IgD-negative memory B cell (primary cell): ENCODE measurements around the gene EIF1. TPM values are rescaled to one million over a fixed set of nuclear protein-coding genes. Genes with fewer than 3 reads are reported as not detected.

Source experiments
- H3K27ac Mint-ChIP-seq, 3 donors: one replicate each; pipeline ENCODE4 v1.8.0; 2020 to 2022; ENCODE audit warnings: mild to moderate bottlenecking in 3 of 3, mixed read lengths in 3 of 3, moderate library complexity in 1 of 3
- H3K27me3 Mint-ChIP-seq: one replicate; pipeline ENCODE4 v1.8.0; 2021; ENCODE audit warnings: mixed read lengths
- H3K36me3 Mint-ChIP-seq: one replicate; pipeline ENCODE4 v1.8.0; 2020; ENCODE audit warnings: mild to moderate bottlenecking, mixed read lengths
- H3K4me1 Mint-ChIP-seq, 3 donors: one replicate each; pipeline ENCODE4 v1.8.0; 2020 to 2022; ENCODE audit warnings: mixed read lengths in 3 of 3, mild to moderate bottlenecking in 1 of 3
- H3K4me3 Mint-ChIP-seq, 4 donors: one replicate each; pipeline ENCODE4 v1.8.0; 2020 to 2022; ENCODE audit warnings: mild to moderate bottlenecking in 4 of 4, mixed read lengths in 4 of 4, moderate library complexity in 3 of 4
- H3K9me3 Mint-ChIP-seq, 3 donors: one replicate each; pipeline ENCODE4 v1.8.0; 2020 to 2021; ENCODE audit warnings: mixed read lengths in 3 of 3, mild to moderate bottlenecking in 1 of 3
- polyA plus RNA-seq: library from polyadenylated mRNA; unstranded; fragments of 300-500 nt; fragmentation: Illumina TruSeq; gene quantifications from one replicate; pipeline ENCODE4 v1.2.3, GENCODE V29; 2021

EIF1 gene
- polyA plus RNA-seq, 1 donor from 2014 or later, result 1,505 TPM

GRCh38 chr17:41724476-41725050, 35.9 kb downstream of the EIF1 start:
- no peaks in the 10 kb centered on the region for H3K9me3 Mint-ChIP-seq
- H3K27me3 Mint-ChIP-seq, result peaks cover 7% of the 10 kb centered on the region
- H3K36me3 Mint-ChIP-seq, result no peaks in the 10 kb centered on the region
- H3K4me3 Mint-ChIP-seq, result no peak overlapping the region
- H3K27ac Mint-ChIP-seq, result no peak overlapping the region
- H3K4me1 Mint-ChIP-seq, result peaks cover 0 to 5% (median 3%) of the 10 kb centered on the region in 3 donors

DNA sequence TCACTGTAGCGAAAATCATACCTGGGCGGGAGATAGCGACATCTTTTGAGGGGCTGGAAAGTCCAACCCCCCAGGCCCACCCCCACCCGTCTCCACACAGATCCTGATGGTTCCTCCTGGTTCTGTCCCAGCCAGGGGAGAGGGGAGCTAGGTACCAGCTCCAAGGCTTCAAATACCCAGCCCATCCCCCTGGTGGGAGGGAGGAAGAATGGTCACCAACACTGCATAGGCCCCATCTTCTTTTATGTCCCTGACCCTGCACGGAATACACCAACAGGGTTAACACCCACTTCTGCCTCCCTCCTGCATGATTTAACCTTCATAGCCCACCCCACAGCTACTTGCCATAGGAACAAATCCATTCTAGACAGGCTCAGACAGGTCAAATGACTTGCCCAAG, 36.4 kb downstream of the EIF1 start:
- Mint-ChIP-seq H3K4me1 (peaks cover 0 to 5% (median 3%) of the 10 kb centered on the region in 3 donors), H3K36me3 (no peaks in the 10 kb centered on the region), H3K4me3 (no peak overlapping the region), H3K27me3 (peaks cover 7% of the 10 kb centered on the region), H3K9me3 (no peaks in the 10 kb centered on the region), H3K27ac (no peak overlapping the region)

DNA sequence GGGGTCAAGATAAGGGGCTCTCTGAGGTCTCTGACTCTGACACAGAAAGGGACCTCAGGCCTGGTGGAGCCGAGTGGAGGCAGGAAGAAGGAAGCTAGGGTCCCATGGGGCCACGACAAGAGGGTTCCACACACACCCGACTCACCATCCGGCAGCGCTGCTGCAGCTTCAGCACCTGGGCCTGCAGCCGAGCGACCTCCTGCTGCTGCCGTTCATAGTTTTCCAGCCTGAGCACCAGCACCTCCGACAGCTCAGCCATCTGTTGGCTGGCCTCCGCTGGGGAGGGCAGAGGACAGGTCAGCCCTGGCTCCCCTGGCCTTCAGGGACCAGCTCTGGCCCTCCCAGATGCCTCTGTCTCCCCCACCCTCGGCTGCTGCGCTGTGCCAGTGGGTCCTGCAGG, 39.4 kb downstream of the EIF1 start:
- no peak overlapping the region for H3K27ac Mint-ChIP-seq
- H3K36me3 Mint-ChIP-seq, result no peaks in the 10 kb centered on the region
- no peaks in the 10 kb centered on the region for H3K9me3 Mint-ChIP-seq
- H3K27me3 Mint-ChIP-seq, result peaks cover 8% of the 10 kb centered on the region
- peak overlapping the region in 1 of 4 donors; percentile 69 for H3K4me3 Mint-ChIP-seq
- peaks cover 3 to 9% (median 4%) of the 10 kb centered on the region in 3 donors for H3K4me1 Mint-ChIP-seq

- Mint-ChIP-seq H3K9me3 (peaks cover 0 to 2% (median 0%) of the 10 kb centered on the region in 3 donors), H3K27ac (no peak overlapping the region), H3K4me1 (peaks cover 4 to 10% (median 8%) of the 10 kb centered on the region in 3 donors), H3K36me3 (peaks cover 1% of the 10 kb centered on the region), H3K4me3 (no peak overlapping the region), H3K27me3 (peaks cover 18% of the 10 kb centered on the region)
Measured at GRCh38 chr17:41730479-41730878, 41.8 kb downstream of the EIF1 start.

GRCh38 chr17:41731836-41732235, 43.2 kb downstream of the EIF1 start:
- Mint-ChIP-seq H3K4me1 (peaks cover 4 to 10% (median 8%) of the 10 kb centered on the region in 3 donors), H3K27me3 (peaks cover 26% of the 10 kb centered on the region), H3K9me3 (peaks cover 0 to 2% (median 0%) of the 10 kb centered on the region in 3 donors), H3K36me3 (peaks cover 1% of the 10 kb centered on the region), H3K4me3 (no peak overlapping the region), H3K27ac (no peak overlapping the region)

DNA sequence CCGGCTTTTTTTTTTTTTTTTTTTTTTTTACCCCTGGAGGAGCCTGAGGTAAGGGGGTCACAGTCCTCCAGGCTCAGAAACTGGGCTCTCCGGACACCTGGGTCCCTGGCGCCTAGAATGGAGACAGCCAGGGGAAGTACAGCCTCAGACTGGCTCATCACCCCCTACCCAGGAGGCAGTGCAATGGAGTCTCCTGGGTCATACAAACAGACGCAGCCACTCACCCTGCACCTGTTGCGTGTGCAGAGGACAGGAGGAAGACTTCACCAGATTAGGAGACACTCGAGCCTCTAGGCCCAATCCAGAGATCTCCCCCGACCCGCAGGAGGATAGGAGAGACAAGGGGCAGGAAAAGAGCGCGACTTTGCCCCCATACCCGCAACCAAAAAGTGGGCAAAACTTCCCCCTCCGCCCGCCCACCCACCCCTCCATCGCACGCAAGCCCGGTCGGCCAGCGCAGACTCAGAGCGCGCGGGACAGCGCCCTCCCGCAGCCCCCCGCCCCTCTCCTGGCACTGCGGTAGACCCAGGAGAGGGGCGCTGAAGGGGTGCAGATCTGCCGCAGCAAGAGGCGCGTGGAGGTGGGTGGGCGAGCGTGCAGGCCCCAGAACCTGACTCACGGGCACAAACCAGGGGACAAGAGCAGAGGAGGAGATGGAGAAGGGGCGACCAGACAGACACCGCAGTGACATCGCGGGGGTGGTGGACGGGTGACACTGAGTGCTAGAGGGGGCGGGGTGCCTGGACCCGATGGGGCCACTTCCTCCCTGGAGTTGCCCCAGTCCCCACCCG, 44.9 kb downstream of the EIF1 start:
- Mint-ChIP-seq H3K4me1 (peaks cover 4 to 7% (median 5%) of the 10 kb centered on the region in 3 donors), H3K27ac (no peak overlapping the region), H3K4me3 (peak overlapping the region; percentile 28 to 88 (median 53)), H3K9me3 (peaks cover 0 to 2% (median 0%) of the 10 kb centered on the region in 3 donors), H3K27me3 (peaks cover 37% of the 10 kb centered on the region), H3K36me3 (peaks cover 1% of the 10 kb centered on the region)

GRCh38 chr17:41734139-41734948, 45.7 kb downstream of the EIF1 start, which contains the start of gene HAP1:
HAP1 (minus strand) TSS chr17:41734643; CDS start chr17:41734634, 9 bp downstream.
- H3K9me3 Mint-ChIP-seq, result peaks cover 0 to 2% (median 0%) of the 10 kb centered on the region in 3 donors
- H3K36me3 Mint-ChIP-seq, result peaks cover 1% of the 10 kb centered on the region
- peak within 1 kb of the TSS in 1 of 3 donors; percentile 6 for H3K27ac Mint-ChIP-seq
- peaks cover 4 to 9% (median 5%) of the 10 kb centered on the region in 3 donors for H3K4me1 Mint-ChIP-seq
- H3K27me3 Mint-ChIP-seq, result peaks cover 37% of the 10 kb centered on the region
- H3K4me3 Mint-ChIP-seq, result peak within 1 kb of the TSS; percentile 28 to 88 (median 72)

- Mint-ChIP-seq H3K4me3 (peak overlapping the region in 3 of 4 donors; percentile 41 to 82 (median 45)), H3K4me1 (peaks cover 4 to 12% (median 5%) of the 10 kb centered on the region in 3 donors), H3K27ac (no peak overlapping the region), H3K27me3 (peaks cover 37% of the 10 kb centered on the region), H3K9me3 (peaks cover 0 to 2% (median 0%) of the 10 kb centered on the region in 3 donors), H3K36me3 (peaks cover 1% of the 10 kb centered on the region)
Measured at GRCh38 chr17:41734949-41735313, 46.2 kb downstream of the EIF1 start.

DNA sequence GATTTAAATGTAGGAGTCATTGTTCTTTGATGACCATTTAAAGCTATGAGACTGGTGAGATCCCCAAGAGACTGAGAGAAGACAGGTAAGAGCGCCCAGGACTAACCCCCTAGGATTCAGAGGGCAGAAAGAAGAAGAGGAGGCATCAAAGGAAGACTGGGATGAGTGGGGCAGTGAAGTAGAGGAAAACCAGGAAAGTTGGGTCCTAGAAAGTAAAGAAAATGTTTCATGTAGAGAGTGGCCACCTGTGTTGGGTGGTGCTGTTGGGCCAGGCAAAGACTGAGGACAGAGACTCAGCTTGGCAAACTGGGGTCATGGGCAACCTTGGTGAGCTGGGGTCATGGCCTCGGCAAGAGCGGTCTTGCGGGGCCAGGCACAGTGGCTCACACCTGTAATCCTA, 47.1 kb downstream of the EIF1 start:
- peaks cover 37% of the 10 kb centered on the region for H3K27me3 Mint-ChIP-seq
- peaks cover 1% of the 10 kb centered on the region for H3K36me3 Mint-ChIP-seq
- peaks cover 4 to 12% (median 5%) of the 10 kb centered on the region in 3 donors for H3K4me1 Mint-ChIP-seq
- no peak overlapping the region for H3K4me3 Mint-ChIP-seq
- H3K9me3 Mint-ChIP-seq, result peaks cover 0 to 2% (median 0%) of the 10 kb centered on the region in 3 donors
- peak overlapping the region in 1 of 3 donors; percentile 6 for H3K27ac Mint-ChIP-seq

- H3K27ac Mint-ChIP-seq, result no peak overlapping the region
- H3K4me1 Mint-ChIP-seq, result peaks cover 0 to 9% (median 5%) of the 10 kb centered on the region in 3 donors
- peaks cover 1% of the 10 kb centered on the region for H3K36me3 Mint-ChIP-seq
- peaks cover 32% of the 10 kb centered on the region for H3K27me3 Mint-ChIP-seq
- peaks cover 0 to 2% (median 0%) of the 10 kb centered on the region in 3 donors for H3K9me3 Mint-ChIP-seq
- no peak overlapping the region for H3K4me3 Mint-ChIP-seq
Measured at GRCh38 chr17:41736983-41737679, 48.4 kb downstream of the EIF1 start.

DNA sequence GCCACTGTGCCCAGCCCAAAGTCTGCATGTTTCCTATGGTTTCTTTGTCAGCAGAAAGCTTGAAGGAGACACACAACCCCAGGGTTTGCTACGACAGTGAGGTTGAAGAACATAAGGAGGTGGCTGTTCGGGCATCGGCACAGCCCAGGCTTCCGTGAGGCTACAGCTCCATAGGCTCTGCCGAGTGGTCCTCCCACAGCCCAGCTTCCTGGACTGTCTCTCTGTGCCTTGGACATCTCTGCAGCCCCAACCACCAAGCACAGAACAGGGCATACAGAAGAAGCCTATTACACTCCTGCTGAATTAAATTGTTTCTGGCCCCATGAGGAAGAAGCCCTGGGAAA, 49.0 kb downstream of the EIF1 start:
- Mint-ChIP-seq H3K36me3 (peaks cover 1% of the 10 kb centered on the region), H3K4me1 (peaks cover 0 to 8% (median 5%) of the 10 kb centered on the region in 3 donors), H3K9me3 (peaks cover 0 to 2% (median 0%) of the 10 kb centered on the region in 3 donors), H3K27ac (no peak overlapping the region), H3K27me3 (peaks cover 31% of the 10 kb centered on the region), H3K4me3 (no peak overlapping the region)

GRCh38 chr17:41738077-41738800, 49.6 kb downstream of the EIF1 start:
- Mint-ChIP-seq H3K9me3 (peaks cover 0 to 2% (median 0%) of the 10 kb centered on the region in 3 donors), H3K27ac (no peak overlapping the region), H3K4me1 (peaks cover 0 to 8% (median 5%) of the 10 kb centered on the region in 3 donors), H3K4me3 (no peak overlapping the region), H3K27me3 (peaks cover 31% of the 10 kb centered on the region), H3K36me3 (peaks cover 1% of the 10 kb centered on the region)

- Mint-ChIP-seq H3K9me3 (no peaks in the 10 kb centered on the region), H3K27me3 (peaks cover 28% of the 10 kb centered on the region), H3K4me1 (peaks cover 0 to 8% (median 3%) of the 10 kb centered on the region in 3 donors), H3K36me3 (no peaks in the 10 kb centered on the region), H3K4me3 (no peak overlapping the region), H3K27ac (no peak overlapping the region)
Measured at GRCh38 chr17:41738801-41739112, 50.1 kb downstream of the EIF1 start.
